Naive B cell (primary cell): Measurements from ENCODE around the gene GPR151. TPM values are rescaled to one million over a fixed set of nuclear protein-coding genes. Genes with fewer than 3 reads are reported as not detected.
A peak's percentile ranks its signal among the peaks of the same experiment; 100 is the strongest.

ENCODE experiments used
- ATAC-seq, 2 donors: fragments of 150-1000 bp; cut with Tn5 transposase; 2 replicates each; pipeline ENCODE4 v1.10.0; 2021; ENCODE audit warnings: low read depth in 2 of 2, mild to moderate bottlenecking in 2 of 2, moderate library complexity in 2 of 2
- DNase-seq: peaks from one replicate; pipeline ENCODE4 v3.0.0; 2022
- H3K27ac Mint-ChIP-seq, 6 donors: one replicate each; pipeline ENCODE4 v1.8.0; 2020 to 2022; ENCODE audit warnings: mild to moderate bottlenecking in 6 of 6, mixed read lengths in 6 of 6, moderate library complexity in 5 of 6, inconsistent platforms in 2 of 6
- H3K27me3 Mint-ChIP-seq, 3 donors: one replicate each; pipeline ENCODE4 v1.8.0; 2021 to 2022; ENCODE audit warnings: mixed read lengths in 3 of 3, mild to moderate bottlenecking in 1 of 3
- H3K36me3 Mint-ChIP-seq, 2 donors: one replicate each; pipeline ENCODE4 v1.8.0; 2020 to 2022; ENCODE audit warnings: mixed read lengths in 2 of 2, inconsistent platforms in 1 of 2, mild to moderate bottlenecking in 1 of 2
- H3K4me1 Mint-ChIP-seq, 3 donors: one replicate each; pipeline ENCODE4 v1.8.0; 2020 to 2022; ENCODE audit warnings: mixed read lengths in 3 of 3, inconsistent platforms in 1 of 3, mild to moderate bottlenecking in 1 of 3, moderate library complexity in 1 of 3
- H3K4me3 Mint-ChIP-seq, 8 donors: one replicate each; pipeline ENCODE4 v1.8.0; 2020 to 2022; ENCODE audit warnings: mild to moderate bottlenecking in 8 of 8, mixed read lengths in 8 of 8, moderate library complexity in 8 of 8, inconsistent platforms in 2 of 8
- H3K9me3 Mint-ChIP-seq, 7 donors: one replicate each; pipeline ENCODE4 v1.8.0; 2020 to 2022; ENCODE audit warnings: mixed read lengths in 7 of 7, mild to moderate bottlenecking in 5 of 7, inconsistent platforms in 2 of 7, moderate library complexity in 1 of 7
- polyA plus RNA-seq, 6 donors: library from polyadenylated mRNA; unstranded; fragments of 300-500 nt; fragmentation: Illumina TruSeq; gene quantifications; one replicate each; pipeline ENCODE4 v1.2.3, GENCODE V29; 2021; ENCODE audit warnings: low read depth in 6 of 6

The GPR151 gene
- polyA plus RNA-seq, 6 donors from 2014 or later: not detected

GRCh38 chr5:146510559-146511125 is 5.3 kb downstream of the GPR151 start:
- H3K27ac Mint-ChIP-seq: peak overlapping the region in 2 of 6 donors; percentile 52 to 57
- H3K36me3 Mint-ChIP-seq: peaks cover 12 to 25% of the 10 kb centered on the region in 2 donors
- H3K27me3 Mint-ChIP-seq: no peaks in the 10 kb centered on the region
- DNase-seq (no peak), ATAC-seq (no peak)
- H3K4me3 Mint-ChIP-seq: no peak overlapping the region
- no peaks in the 10 kb centered on the region for H3K9me3 Mint-ChIP-seq
- no peaks in the 10 kb centered on the region for H3K4me1 Mint-ChIP-seq

GRCh38 chr5:146507428-146507827 is 8.6 kb downstream of the GPR151 start:
- H3K36me3 Mint-ChIP-seq: peaks cover 30 to 43% of the 10 kb centered on the region in 2 donors
- H3K4me3 Mint-ChIP-seq: no peak overlapping the region
- H3K27ac Mint-ChIP-seq: no peak overlapping the region
- DNase-seq: no peak
- H3K27me3 Mint-ChIP-seq: no peaks in the 10 kb centered on the region
- H3K9me3 Mint-ChIP-seq: no peaks in the 10 kb centered on the region
- ATAC-seq: no peak
- no peaks in the 10 kb centered on the region for H3K4me1 Mint-ChIP-seq

- H3K4me1 Mint-ChIP-seq: peaks cover 0 to 6% (median 5%) of the 10 kb centered on the region in 3 donors
- ATAC-seq: no peak
- H3K27me3 Mint-ChIP-seq: no peaks in the 10 kb centered on the region
- no peak overlapping the region for H3K4me3 Mint-ChIP-seq
- no peaks in the 10 kb centered on the region for H3K9me3 Mint-ChIP-seq
- H3K36me3 Mint-ChIP-seq: peaks cover 30 to 33% of the 10 kb centered on the region in 2 donors
- H3K27ac Mint-ChIP-seq: no peak overlapping the region
- no peak for DNase-seq
Measured at GRCh38 chr5:146499680-146500079, 16.3 kb downstream of the GPR151 start.

GRCh38 chr5:146494656-146495055 is 21.3 kb downstream of the GPR151 start:
- DNase-seq (no peak), ATAC-seq (no peak)
- H3K27ac Mint-ChIP-seq: no peak overlapping the region
- peaks cover 16 to 26% of the 10 kb centered on the region in 2 donors for H3K36me3 Mint-ChIP-seq
- no peaks in the 10 kb centered on the region for H3K9me3 Mint-ChIP-seq
- H3K27me3 Mint-ChIP-seq: no peaks in the 10 kb centered on the region
- H3K4me3 Mint-ChIP-seq: no peak overlapping the region
- peaks cover 0 to 6% (median 5%) of the 10 kb centered on the region in 3 donors for H3K4me1 Mint-ChIP-seq

- ATAC-seq (no peak), DNase-seq (no peak)
- peaks cover 0 to 5% (median 0%) of the 10 kb centered on the region in 3 donors for H3K4me1 Mint-ChIP-seq
Measured at GRCh38 chr5:146490089-146490843, 25.7 kb downstream of the GPR151 start.

DNA sequence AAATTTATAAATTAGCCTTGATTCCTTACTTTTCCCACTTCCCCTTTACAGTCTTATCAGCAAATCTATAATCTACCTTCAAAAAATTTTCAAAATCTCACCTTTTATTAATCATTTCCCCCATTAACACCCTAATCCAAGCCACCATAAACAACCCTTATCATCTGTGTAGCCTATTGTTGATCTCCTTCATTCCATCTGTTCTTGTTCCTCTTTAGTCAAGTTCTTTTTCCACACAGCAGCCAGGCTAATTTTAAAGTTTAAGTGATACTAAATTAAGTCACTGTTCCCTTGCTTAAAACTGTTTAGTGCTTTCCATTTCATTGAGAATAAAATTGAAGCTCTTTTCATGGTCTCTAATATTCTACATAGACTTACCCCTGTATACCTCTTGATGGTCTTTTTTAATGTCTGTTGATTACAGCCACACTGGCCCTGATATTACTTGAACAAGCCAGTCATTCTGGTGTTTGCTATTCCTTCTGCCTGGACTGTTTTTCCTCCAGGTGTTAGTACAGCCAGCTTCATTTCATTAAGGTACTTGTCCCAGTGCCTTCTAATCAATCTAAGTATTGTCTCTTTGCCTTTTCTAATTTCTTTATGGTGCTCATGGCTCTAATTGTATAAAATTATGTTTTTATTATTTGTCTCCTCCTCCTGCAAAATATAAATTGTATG is 31.1 kb downstream of the GPR151 start:
- Mint-ChIP-seq H3K27ac (no peak overlapping the region), H3K36me3 (peaks cover 19 to 26% of the 10 kb centered on the region in 2 donors), H3K4me3 (no peak overlapping the region), H3K9me3 (no peaks in the 10 kb centered on the region), H3K4me1 (peaks cover 0 to 5% (median 0%) of the 10 kb centered on the region in 3 donors), H3K27me3 (no peaks in the 10 kb centered on the region)
- ATAC-seq (no peak), DNase-seq (no peak)

More at GRCh38 chr5:146490089-146490843, 25.7 kb downstream of the GPR151 start:
- H3K9me3 Mint-ChIP-seq: no peaks in the 10 kb centered on the region
- H3K4me3 Mint-ChIP-seq: no peak overlapping the region
- H3K36me3 Mint-ChIP-seq: peaks cover 9% of the 10 kb centered on the region in 2 donors
- peak overlapping the region in 1 of 6 donors; percentile 54 for H3K27ac Mint-ChIP-seq
- no peaks in the 10 kb centered on the region for H3K27me3 Mint-ChIP-seq

DNA sequence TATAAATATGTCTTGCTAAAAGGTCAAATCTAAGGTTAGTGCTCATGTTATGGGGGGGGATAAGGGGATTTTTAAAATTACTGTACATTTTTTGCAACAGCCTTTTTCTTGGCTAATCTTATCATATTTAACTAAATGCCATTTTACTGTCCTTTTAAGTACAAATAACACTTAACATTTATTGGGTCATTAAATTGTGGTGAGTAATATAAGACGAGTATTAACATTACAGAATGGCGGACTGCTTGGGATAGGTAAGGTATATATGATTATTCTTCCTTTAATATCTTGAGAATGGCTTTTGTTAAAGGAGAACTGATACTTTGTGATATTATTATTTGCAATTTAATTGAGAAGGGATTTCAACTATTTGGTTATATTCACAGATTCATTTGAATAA is 33.2 kb downstream of the GPR151 start:
- DNase-seq (no peak), ATAC-seq (no peak)
- no peaks in the 10 kb centered on the region for H3K9me3 Mint-ChIP-seq
- H3K4me1 Mint-ChIP-seq: peaks cover 0 to under 1% (median 0%) of the 10 kb centered on the region in 3 donors
- H3K27me3 Mint-ChIP-seq: no peaks in the 10 kb centered on the region
- H3K27ac Mint-ChIP-seq: no peak overlapping the region
- H3K36me3 Mint-ChIP-seq: peaks cover 11 to 26% of the 10 kb centered on the region in 2 donors
- H3K4me3 Mint-ChIP-seq: no peak overlapping the region

DNA sequence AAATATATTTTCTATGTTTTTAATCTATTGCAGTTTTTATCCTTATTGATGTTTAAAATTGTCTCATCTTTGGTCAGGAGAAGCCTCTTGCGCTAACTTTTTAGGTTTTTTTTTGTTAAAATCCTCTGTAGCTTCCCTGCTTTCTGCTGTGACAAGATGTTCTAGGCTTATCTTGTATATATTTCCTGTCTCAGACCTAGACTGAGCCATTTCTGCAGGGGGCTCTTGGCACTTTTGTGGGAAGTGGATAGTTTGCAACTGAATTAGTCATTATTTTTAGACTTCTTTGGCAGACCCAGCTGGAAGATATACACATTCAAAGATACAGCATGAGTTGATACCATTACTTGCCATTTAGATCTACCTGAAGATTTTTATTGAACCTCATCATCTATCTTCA is 40.1 kb downstream of the GPR151 start:
- Mint-ChIP-seq H3K27ac (no peak overlapping the region), H3K9me3 (peaks cover 0 to 7% (median 0%) of the 10 kb centered on the region in 7 donors), H3K36me3 (peaks cover 33 to 43% of the 10 kb centered on the region in 2 donors), H3K4me1 (peaks cover 11 to 15% (median 13%) of the 10 kb centered on the region in 3 donors), H3K4me3 (no peak overlapping the region), H3K27me3 (no peaks in the 10 kb centered on the region)
- DNase-seq (no peak), ATAC-seq (no peak)

GRCh38 chr5:146475190-146475780 is 40.7 kb downstream of the GPR151 start:
- no peak for ATAC-seq
- no peak for DNase-seq
- Mint-ChIP-seq H3K27ac (peak overlapping the region in 1 of 6 donors; percentile 84), H3K27me3 (no peaks in the 10 kb centered on the region), H3K4me3 (no peak overlapping the region), H3K36me3 (peaks cover 33 to 49% of the 10 kb centered on the region in 2 donors), H3K4me1 (peaks cover 11 to 15% (median 13%) of the 10 kb centered on the region in 3 donors), H3K9me3 (peaks cover 0 to 7% (median 0%) of the 10 kb centered on the region in 7 donors)

- DNase-seq (no peak), ATAC-seq (peak; percentile 21 to 37)
- H3K27ac Mint-ChIP-seq: peak overlapping the region in 4 of 6 donors; percentile 0 to 39 (median 4)
- H3K4me1 Mint-ChIP-seq: peaks cover 11 to 15% (median 13%) of the 10 kb centered on the region in 3 donors
- peaks cover 33 to 51% of the 10 kb centered on the region in 2 donors for H3K36me3 Mint-ChIP-seq
- peak overlapping the region in 1 of 8 donors; percentile 30 for H3K4me3 Mint-ChIP-seq
- H3K9me3 Mint-ChIP-seq: peaks cover 0 to 7% (median 0%) of the 10 kb centered on the region in 7 donors
- H3K27me3 Mint-ChIP-seq: no peaks in the 10 kb centered on the region
Measured at GRCh38 chr5:146474065-146474464, 41.9 kb downstream of the GPR151 start.

GRCh38 chr5:146467760-146468159 is 48.2 kb downstream of the GPR151 start:
- Mint-ChIP-seq H3K4me3 (no peak overlapping the region), H3K27me3 (no peaks in the 10 kb centered on the region), H3K27ac (peak overlapping the region in 2 of 6 donors; percentile 23 to 48), H3K36me3 (peaks cover 14 to 46% of the 10 kb centered on the region in 2 donors), H3K4me1 (peaks cover 0 to 10% (median 6%) of the 10 kb centered on the region in 3 donors), H3K9me3 (no peaks in the 10 kb centered on the region)
- no peak for DNase-seq
- ATAC-seq: no peak

DNA sequence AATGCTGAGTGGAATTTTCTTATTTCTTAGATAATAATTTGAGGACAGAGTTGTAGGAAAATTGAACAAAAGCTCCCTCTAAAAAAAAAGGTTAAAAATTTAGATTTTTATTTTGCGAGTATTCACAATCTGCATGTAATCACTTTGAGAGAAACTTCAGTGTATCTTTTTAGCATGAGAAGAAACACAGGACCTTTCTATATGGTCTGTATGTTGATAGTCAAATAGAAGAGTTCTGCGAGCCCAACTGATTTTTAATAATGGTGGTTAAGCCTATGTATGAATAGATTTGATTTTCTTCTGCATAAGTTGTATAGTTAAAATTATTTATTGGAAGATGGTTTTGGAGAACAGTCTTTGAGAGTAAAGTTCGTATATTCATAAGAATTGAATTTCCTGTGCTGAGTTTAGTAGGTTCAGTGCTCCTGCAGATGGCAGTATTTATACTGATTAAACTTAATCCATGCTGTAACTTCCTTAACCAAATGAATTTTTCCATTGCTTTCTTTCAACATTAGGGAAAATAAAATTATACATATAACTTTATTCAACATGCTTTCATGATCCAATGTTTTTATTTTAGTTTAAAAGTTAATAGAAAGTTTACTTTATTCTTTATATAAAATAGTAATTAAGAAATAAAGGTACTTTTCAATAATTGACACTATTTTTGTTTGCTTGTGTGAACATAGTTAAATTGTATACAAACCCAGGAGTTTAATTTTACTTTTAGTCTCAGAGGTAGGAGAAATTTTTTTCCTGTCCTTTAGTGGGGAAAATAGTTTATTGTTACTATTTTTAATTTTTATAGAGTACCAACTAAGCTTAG is 49.3 kb downstream of the GPR151 start:
- Mint-ChIP-seq H3K36me3 (peaks cover 7 to 36% of the 10 kb centered on the region in 2 donors), H3K9me3 (no peaks in the 10 kb centered on the region), H3K4me1 (peaks cover 0 to 10% (median 6%) of the 10 kb centered on the region in 3 donors), H3K27me3 (no peaks in the 10 kb centered on the region), H3K27ac (peak overlapping the region in 2 of 6 donors; percentile 41 to 44), H3K4me3 (no peak overlapping the region)
- ATAC-seq (no peak), DNase-seq (no peak)
